ENCODE results near the gene PDE6B.

DNA sequence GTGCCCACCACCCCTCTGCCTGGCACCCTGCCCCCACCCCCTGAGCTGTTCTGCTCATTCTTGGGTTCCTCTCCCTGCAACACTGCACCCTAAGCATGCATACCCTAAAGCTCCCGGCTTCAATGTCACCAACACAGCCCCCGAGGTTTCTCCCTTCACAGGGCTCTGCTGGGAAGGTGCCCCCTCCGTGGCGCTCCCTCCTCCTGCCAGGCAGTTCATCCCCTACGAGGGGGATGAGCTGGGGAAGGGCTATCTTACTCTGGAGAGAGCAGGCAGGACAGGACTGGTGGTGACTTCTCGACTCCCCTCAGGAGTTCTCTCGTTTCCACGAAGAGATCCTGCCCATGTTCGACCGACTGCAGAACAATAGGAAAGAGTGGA lies 42.2 kb downstream of the PDE6B start:
- TF ChIP-seq CTCF (IDR thresholded peaks at IDR 0.05 in 4 of 5, conservative IDR thresholded peaks at IDR 0.05 in 1 of 5) (no peak), POLR2A (IDR thresholded peaks at IDR 0.05) (no peak)

All from gastrocnemius medialis (tissue), 4 donors.